HG03442 (cell line): ENCODE results near the gene CRPPA.
"Not testable (repeated sequence)": the region's sequence is repeated elsewhere in the genome, so short reads cannot be mapped to it uniquely, and the experiment has no call there.

Source experiments
- ATAC-seq: cut with Tn5 transposase; IDR thresholded peaks from one replicate; pipeline ENCODE4 v1.9.1; 2021; ENCODE audit warnings: mild to moderate bottlenecking, moderate library complexity; ENCODE audit not compliant: unreplicated experiment

Gene CRPPA

GRCh38 chr7:16398146-16399017, 23.0 kb downstream of the CRPPA start:
- no peak for ATAC-seq

DNA sequence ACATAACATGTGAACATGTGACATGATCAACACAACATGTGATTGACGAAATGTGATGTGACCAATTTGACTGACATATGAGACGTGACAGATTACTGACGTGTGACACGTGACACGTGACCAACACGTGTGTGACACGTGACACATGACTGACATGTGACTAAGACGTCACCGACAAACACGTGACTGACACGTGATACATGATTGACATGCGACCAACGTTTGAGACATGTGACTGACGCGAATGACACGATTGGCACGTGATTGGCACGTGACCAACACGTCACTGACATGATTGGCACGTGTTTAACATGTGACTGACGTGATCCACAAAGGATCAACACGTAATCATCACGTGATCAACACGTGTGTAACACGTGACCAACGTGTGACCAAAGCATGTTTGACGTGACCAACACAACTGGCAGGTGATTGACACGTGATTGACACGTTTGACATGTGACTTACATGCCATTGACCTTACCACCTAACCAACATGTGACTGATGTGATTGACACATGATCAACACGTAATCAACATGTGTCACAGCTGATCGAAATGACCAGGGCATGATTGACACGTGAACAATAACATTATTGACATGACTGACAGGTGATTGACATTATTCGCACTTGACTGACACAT, 23.7 kb downstream of the CRPPA start:
- ATAC-seq = no peak

DNA sequence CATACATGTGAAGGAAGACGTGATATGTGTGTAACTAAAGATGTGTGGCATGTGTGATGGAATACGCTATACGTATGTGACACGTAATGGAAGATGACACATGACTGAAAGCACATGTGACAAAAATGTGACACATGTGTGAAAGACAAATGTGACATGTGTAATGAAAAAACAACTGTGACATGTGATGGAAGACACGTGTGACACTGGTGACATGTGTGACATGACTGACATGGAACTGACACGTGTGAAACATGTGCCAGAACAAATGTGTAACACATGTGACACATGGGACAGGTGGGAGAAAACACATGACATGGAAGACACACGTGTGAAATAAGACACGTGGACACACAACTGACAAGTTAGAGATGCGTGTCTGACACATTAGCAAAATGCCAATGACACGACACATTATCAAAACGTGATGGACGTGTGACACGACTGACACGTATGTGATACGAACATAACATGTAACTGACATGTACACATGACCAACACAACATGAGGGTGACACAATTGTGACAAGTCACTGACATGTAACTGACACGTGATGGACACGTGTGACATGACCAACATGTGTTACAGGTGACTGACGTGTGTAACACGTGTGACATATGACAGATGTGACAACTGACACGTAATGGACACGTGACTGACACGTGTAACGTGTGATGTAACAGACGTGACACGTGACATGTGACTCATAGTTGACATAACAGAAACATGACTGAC, 24.4 kb downstream of the CRPPA start:
- no peak for ATAC-seq

DNA sequence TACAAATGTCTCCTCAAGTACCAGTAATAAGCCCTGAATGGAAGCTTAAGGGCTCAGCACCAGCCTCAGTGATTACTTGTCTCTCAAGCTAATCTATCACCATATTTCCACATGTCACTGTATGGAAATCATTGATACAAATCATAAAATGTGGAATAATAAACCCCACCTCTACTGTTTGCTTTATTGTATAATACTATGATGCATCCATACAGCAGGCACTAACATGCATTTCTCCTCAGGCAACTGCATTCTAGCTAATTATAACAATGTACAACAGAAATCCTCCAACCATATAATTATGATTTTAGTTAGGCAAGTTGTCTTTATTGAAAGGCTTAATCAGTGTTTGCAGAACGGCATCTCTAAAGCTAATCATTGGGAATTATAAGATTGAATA, 26.2 kb downstream of the CRPPA start:
- ATAC-seq = no peak

DNA sequence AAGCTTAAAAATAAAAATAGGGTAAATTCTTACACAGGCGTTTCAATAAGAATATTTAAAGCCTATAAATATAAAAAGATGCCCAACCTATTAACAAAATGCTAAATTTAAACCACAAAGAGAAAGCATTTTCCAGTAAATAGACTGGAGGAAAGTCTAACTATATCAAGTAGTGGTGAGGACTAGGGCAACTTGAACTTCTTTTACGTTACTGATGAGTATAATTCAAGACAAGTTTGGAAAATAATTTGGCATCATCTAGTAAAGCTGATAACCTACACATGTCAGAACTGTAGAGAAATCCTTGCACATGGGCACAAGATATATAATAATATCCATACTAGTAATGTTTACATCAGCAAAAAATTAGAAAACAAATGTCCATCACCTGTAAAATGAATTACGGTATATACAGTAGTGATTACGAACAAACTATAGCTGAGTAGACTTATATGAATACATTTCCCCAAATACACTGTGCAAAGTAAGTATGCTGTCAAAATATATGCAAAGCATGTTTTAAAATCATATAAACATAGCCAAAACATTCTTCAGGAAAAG, 27.4 kb downstream of the CRPPA start:
- ATAC-seq = no peak

DNA sequence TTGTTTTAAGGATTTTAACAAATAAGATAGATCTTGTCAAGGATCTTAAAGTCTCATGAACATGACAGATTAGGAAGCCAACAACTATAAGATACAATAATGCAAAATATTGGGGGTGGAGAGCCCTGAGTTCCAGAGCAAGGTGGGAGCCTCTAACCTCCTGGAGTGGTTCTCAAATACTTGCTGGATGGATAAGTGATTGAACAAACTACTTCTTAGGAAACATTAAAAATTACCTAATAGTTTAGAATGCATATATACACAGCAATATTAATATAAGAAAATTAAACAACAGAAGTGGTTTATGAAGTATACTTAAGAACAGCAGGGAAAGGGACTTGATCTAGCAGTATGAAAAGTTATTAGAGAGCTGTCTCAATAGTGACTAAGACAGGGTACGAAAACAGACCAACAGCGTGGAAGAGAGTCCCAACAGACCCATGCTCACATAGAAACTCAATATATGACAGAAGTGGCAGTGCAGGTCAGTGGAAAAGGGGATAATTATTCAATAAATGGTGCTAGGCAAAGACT, 28.3 kb downstream of the CRPPA start:
- no peak for ATAC-seq

DNA sequence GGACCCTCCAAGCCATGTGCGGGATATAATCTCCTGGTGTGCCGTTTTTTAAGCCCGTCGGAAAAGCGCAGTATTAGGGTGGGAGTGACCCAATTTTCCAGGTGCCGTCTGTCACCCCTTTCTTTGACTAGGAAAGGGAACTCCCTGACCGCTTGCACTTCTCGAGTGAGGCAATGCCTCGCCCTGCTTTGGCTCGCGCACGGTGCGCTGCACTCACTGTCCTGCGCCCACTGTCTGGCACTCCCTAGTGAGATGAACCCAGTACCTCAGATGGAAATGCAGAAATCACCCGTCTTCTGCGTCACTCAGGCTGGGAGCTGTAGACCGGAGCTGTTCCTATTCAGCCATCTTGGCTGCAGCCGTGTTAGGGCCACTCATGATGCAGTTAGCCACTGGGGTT, 37.6 kb downstream of the CRPPA start:
- not testable (repeated sequence) for ATAC-seq

DNA sequence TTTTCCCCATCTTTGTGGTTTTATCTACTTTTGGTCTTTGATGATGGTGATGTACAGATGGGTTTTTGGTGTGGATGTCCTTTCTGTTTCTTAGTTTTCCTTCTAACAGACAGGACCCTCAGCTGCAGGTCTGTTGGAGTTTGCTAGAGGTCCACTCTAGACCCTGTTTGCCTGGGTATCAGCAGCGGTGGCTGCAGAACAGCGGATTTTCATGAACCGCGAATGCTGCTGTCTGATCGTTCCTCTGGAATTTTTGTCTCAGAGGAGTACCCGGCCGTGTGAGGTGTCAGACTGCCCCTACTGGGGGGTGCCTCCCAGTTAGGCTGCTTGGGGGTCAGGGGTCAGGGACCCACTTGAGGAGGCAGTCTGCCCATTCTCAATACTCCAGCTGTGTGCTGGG, 38.2 kb downstream of the CRPPA start:
- not testable (repeated sequence) for ATAC-seq
